Measurements from ENCODE around the gene STAT6.

STAT6 gene

GRCh38 chr12:57145460-57146059, 34.4 kb upstream of the STAT6 start:
- TF ChIP-seq CTCF (IDR thresholded peaks at IDR 0.05; ENCODE audit: low read depth, low read length), result no peak
- no peak overlapping the region for H3K4me3 ChIP-seq (ENCODE audit: low read depth, low read length)

- no peak for TF ChIP-seq CTCF (IDR thresholded peaks at IDR 0.05; ENCODE audit: low read depth, low read length)
- no peak overlapping the region for H3K4me3 ChIP-seq (ENCODE audit: low read depth, low read length)
These were observed 32.3 kb upstream of the STAT6 start for GRCh38 chr12:57143454-57143853.

GRCh38 chr12:57142727-57143126, 31.6 kb upstream of the STAT6 start:
- no peak overlapping the region for H3K4me3 ChIP-seq (ENCODE audit: low read depth, low read length)
- no peak for TF ChIP-seq CTCF (IDR thresholded peaks at IDR 0.05; ENCODE audit: low read depth, low read length)

GRCh38 chr12:57142121-57142520, 31.0 kb upstream of the STAT6 start:
- H3K4me3 ChIP-seq (ENCODE audit: low read depth, low read length), result no peak overlapping the region
- no peak for TF ChIP-seq CTCF (IDR thresholded peaks at IDR 0.05; ENCODE audit: low read depth, low read length)

GRCh38 chr12:57141249-57141648, 30.1 kb upstream of the STAT6 start:
- TF ChIP-seq CTCF (IDR thresholded peaks at IDR 0.05; ENCODE audit: low read depth, low read length), result no peak
- no peak overlapping the region for H3K4me3 ChIP-seq (ENCODE audit: low read depth, low read length)

- H3K4me3 ChIP-seq (ENCODE audit: low read depth, low read length), result no peak overlapping the region
- no peak for TF ChIP-seq CTCF (IDR thresholded peaks at IDR 0.05; ENCODE audit: low read depth, low read length)
These were observed 28.9 kb upstream of the STAT6 start for GRCh38 chr12:57139796-57140649.
